Astrocyte (in vitro differentiated cells and primary cell): Measurements from ENCODE around the gene ITLN1.

Experiments
- EZH2 ChIP-seq: IDR thresholded peaks from 2 replicates; pipeline ENCODE4 v1.6.1; 2012; ENCODE audit warnings: mild to moderate bottlenecking, low read length, inconsistent platforms; ENCODE audit not compliant: insufficient read depth
- TF ChIP-seq, protein P1 (sequence below): IDR thresholded peaks from 2 replicates; pipeline ENCODE4 v1.5.1; 2011; ENCODE audit warnings: low read depth, mild to moderate bottlenecking, inconsistent platforms, low read length, moderate library complexity; ENCODE audit not compliant: insufficient read depth

DNA sequence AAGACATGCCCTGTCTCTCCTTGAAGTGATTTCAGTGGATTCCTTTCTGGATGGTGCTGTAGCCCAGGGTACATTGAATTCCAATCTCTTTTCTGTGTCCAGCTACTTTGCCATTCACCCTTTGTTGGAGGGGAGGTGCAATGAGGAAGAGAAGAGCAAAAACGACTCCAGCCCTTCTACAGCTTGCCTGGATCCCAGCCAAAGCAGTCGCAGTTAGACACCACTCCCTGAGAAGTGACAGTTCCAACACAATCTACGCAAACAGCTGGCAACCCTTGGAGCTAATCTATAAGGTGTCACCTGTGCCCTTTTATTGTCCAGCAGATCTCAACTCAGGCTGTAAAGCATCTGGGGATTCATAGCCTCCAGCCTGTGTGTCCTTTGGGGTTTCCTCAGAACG is 26.9 kb downstream of the ITLN1 start:
- TF ChIP-seq, protein P1, sequence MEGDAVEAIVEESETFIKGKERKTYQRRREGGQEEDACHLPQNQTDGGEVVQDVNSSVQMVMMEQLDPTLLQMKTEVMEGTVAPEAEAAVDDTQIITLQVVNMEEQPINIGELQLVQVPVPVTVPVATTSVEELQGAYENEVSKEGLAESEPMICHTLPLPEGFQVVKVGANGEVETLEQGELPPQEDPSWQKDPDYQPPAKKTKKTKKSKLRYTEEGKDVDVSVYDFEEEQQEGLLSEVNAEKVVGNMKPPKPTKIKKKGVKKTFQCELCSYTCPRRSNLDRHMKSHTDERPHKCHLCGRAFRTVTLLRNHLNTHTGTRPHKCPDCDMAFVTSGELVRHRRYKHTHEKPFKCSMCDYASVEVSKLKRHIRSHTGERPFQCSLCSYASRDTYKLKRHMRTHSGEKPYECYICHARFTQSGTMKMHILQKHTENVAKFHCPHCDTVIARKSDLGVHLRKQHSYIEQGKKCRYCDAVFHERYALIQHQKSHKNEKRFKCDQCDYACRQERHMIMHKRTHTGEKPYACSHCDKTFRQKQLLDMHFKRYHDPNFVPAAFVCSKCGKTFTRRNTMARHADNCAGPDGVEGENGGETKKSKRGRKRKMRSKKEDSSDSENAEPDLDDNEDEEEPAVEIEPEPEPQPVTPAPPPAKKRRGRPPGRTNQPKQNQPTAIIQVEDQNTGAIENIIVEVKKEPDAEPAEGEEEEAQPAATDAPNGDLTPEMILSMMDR, result no peak
- no peak for TF ChIP-seq EZH2
